ENCODE measurements around the gene MMP27. TPM values are rescaled to one million over a fixed set of nuclear protein-coding genes. Genes with fewer than 3 reads are reported as not detected.

The MMP27 gene
- polyA plus RNA-seq, 1 donor (not counting 4 experiments of a cell fraction or from before 2014, with no cell fraction given) = not detected

DNA sequence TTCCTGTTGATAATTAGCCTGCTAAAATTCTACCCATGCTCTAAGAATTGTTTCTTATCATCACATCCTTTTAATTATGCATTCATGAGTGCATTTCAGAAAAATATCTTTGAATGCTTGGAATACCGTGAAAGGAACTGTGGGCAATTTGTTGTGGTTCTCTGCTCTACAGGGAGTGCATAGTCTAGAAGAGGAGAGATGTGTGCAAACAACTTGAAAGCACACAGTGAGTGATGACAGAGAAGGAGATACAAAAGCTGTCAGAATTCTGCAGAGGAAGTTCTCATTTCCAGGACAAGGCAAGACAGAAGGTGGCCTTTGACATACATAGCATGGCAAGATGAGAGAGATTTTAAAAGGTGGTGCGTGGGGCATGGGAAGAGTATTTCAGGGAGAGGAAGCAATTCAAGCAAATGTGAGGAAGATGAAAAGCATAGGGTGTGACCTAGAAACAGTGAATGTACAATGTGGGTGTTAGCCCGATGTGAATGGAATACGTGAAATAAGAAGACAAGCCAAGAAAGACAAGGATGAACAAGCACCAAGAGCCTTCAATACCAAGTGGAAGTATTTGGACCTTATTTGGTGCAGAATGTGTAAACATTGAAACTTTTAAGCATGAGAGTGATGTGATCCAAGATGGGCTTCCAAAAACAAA, 14.2 kb upstream of the MMP27 start:
- no peak overlapping the region for H3K4me3 ChIP-seq (ENCODE audit: control insufficient read depth in 2 of 3, extremely low read depth in 1 of 3, insufficient read depth in 2 of 3, low read depth in 1 of 3, low read length in 3 of 3)
- no peaks in the 10 kb centered on the region for H3K36me3 ChIP-seq (ENCODE audit: control insufficient read depth in 2 of 2, extremely low read depth in 1 of 2, insufficient read depth in 2 of 2, low read length in 2 of 2)
- no peaks in the 10 kb centered on the region for H3K9me3 ChIP-seq (ENCODE audit: control insufficient read depth, low read depth, low read length)
- FAIRE-seq (no peak), DNase-seq (ENCODE audit: low read depth, low spot score) (no peak)
- dilution Hi-C loops (cut with MboI; ENCODE audit: extremely low pct_ligation_motif_present, low sequenced_read_pairs) = no loop called here
- no peak overlapping the region for H3K27ac ChIP-seq (ENCODE audit: control insufficient read depth, insufficient read depth, low read length)
- no peaks in the 10 kb centered on the region for H3K4me1 ChIP-seq (ENCODE audit: control insufficient read depth, extremely low read depth, insufficient read depth, low read length)
- no peak overlapping the region for H3K9ac ChIP-seq (ENCODE audit: control insufficient read depth, extremely low read depth, insufficient read depth, low read length)
- H2AFZ ChIP-seq (ENCODE audit: control insufficient read depth, low read length) = no peak overlapping the region
- H3K79me2 ChIP-seq (ENCODE audit: control insufficient read depth, insufficient read depth, low read length) = no peaks in the 10 kb centered on the region
- no peaks in the 10 kb centered on the region for H3K27me3 ChIP-seq (ENCODE audit: control insufficient read depth, extremely low read depth, insufficient read depth, low read length)
- H3K4me2 ChIP-seq (ENCODE audit: control insufficient read depth, extremely low read depth, insufficient read depth, low read depth, low read length) = no peak overlapping the region
- H3K9me1 ChIP-seq (ENCODE audit: control insufficient read depth, extremely low read depth, insufficient read depth, low read length) = no peaks in the 10 kb centered on the region
- H4K20me1 ChIP-seq (ENCODE audit: control insufficient read depth, extremely low read depth, insufficient read depth, low read length) = no peaks in the 10 kb centered on the region
- TF ChIP-seq, protein P1, sequence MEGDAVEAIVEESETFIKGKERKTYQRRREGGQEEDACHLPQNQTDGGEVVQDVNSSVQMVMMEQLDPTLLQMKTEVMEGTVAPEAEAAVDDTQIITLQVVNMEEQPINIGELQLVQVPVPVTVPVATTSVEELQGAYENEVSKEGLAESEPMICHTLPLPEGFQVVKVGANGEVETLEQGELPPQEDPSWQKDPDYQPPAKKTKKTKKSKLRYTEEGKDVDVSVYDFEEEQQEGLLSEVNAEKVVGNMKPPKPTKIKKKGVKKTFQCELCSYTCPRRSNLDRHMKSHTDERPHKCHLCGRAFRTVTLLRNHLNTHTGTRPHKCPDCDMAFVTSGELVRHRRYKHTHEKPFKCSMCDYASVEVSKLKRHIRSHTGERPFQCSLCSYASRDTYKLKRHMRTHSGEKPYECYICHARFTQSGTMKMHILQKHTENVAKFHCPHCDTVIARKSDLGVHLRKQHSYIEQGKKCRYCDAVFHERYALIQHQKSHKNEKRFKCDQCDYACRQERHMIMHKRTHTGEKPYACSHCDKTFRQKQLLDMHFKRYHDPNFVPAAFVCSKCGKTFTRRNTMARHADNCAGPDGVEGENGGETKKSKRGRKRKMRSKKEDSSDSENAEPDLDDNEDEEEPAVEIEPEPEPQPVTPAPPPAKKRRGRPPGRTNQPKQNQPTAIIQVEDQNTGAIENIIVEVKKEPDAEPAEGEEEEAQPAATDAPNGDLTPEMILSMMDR (optimal IDR thresholded peaks at IDR 0.05 in 1 of 3, IDR thresholded peaks at IDR 0.05 in 1 of 3, conservative IDR thresholded peaks at IDR 0.05 in 1 of 3; ENCODE audit: extremely low read depth in 1 of 3, insufficient read depth in 2 of 3, low read length in 3 of 3) = no peak
- no peak for TF ChIP-seq EZH2 (IDR thresholded peaks at IDR 0.05; ENCODE audit: low read length)

DNA sequence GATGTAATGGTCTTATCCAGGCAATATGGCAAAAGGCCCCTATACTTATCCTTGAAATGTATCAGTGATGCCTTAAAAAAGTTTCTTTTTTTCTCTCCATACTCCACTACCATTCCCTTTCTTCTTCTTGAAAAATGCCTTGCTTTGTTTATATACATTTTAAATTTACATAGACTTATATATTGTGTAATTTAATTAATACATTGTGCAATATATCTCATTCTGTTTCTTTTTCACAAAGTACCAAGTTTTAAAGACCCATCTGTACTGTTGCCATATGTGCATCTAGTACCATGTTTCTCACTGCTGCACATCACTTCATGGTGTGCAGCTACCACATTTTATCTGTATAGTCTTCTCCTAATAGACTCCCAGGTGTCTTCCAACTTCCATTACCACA, 11.7 kb upstream of the MMP27 start:
- Histone ChIP-seq H3K36me3 (ENCODE audit: control insufficient read depth in 2 of 2, extremely low read depth in 1 of 2, insufficient read depth in 2 of 2, low read length in 2 of 2) (no peaks in the 10 kb centered on the region), H3K27me3 (ENCODE audit: control insufficient read depth, extremely low read depth, insufficient read depth, low read length) (no peaks in the 10 kb centered on the region), H3K9ac (ENCODE audit: control insufficient read depth, extremely low read depth, insufficient read depth, low read length) (no peak overlapping the region), H2AFZ (ENCODE audit: control insufficient read depth, low read length) (no peak overlapping the region), H3K4me2 (ENCODE audit: control insufficient read depth, extremely low read depth, insufficient read depth, low read depth, low read length) (no peak overlapping the region), H3K79me2 (ENCODE audit: control insufficient read depth, insufficient read depth, low read length) (no peaks in the 10 kb centered on the region), H3K9me3 (ENCODE audit: control insufficient read depth, low read depth, low read length) (no peaks in the 10 kb centered on the region), H3K9me1 (ENCODE audit: control insufficient read depth, extremely low read depth, insufficient read depth, low read length) (no peaks in the 10 kb centered on the region), H4K20me1 (ENCODE audit: control insufficient read depth, extremely low read depth, insufficient read depth, low read length) (no peaks in the 10 kb centered on the region), H3K27ac (ENCODE audit: control insufficient read depth, insufficient read depth, low read length) (no peak overlapping the region), H3K4me3 (ENCODE audit: control insufficient read depth in 2 of 3, extremely low read depth in 1 of 3, insufficient read depth in 2 of 3, low read depth in 1 of 3, low read length in 3 of 3) (no peak overlapping the region), H3K4me1 (ENCODE audit: control insufficient read depth, extremely low read depth, insufficient read depth, low read length) (no peaks in the 10 kb centered on the region)
- DNase-seq (ENCODE audit: low read depth, low spot score) = no peak
- dilution Hi-C loops (cut with MboI; ENCODE audit: extremely low pct_ligation_motif_present, low sequenced_read_pairs) = no loop called here
- TF ChIP-seq EZH2 (IDR thresholded peaks at IDR 0.05; ENCODE audit: low read length) = no peak
- TF ChIP-seq, protein P1 (optimal IDR thresholded peaks at IDR 0.05 in 1 of 3, IDR thresholded peaks at IDR 0.05 in 1 of 3, conservative IDR thresholded peaks at IDR 0.05 in 1 of 3; ENCODE audit: extremely low read depth in 1 of 3, insufficient read depth in 2 of 3, low read length in 3 of 3) = no peak
- peak; percentile 23 for FAIRE-seq

All from keratinocyte (primary cell).